NCI-H1694 treated with DMSO at 0.1 percent for 48 hours (cell line): ENCODE measurements around the gene LRRC71.
A peak's percentile ranks its signal among the peaks of the same experiment; 100 is the strongest.

Source experiments
- DNase-seq: peaks from one replicate; lab custom pipeline; 2025; lab: John Stamatoyannopoulos, UW

LRRC71 gene

DNA sequence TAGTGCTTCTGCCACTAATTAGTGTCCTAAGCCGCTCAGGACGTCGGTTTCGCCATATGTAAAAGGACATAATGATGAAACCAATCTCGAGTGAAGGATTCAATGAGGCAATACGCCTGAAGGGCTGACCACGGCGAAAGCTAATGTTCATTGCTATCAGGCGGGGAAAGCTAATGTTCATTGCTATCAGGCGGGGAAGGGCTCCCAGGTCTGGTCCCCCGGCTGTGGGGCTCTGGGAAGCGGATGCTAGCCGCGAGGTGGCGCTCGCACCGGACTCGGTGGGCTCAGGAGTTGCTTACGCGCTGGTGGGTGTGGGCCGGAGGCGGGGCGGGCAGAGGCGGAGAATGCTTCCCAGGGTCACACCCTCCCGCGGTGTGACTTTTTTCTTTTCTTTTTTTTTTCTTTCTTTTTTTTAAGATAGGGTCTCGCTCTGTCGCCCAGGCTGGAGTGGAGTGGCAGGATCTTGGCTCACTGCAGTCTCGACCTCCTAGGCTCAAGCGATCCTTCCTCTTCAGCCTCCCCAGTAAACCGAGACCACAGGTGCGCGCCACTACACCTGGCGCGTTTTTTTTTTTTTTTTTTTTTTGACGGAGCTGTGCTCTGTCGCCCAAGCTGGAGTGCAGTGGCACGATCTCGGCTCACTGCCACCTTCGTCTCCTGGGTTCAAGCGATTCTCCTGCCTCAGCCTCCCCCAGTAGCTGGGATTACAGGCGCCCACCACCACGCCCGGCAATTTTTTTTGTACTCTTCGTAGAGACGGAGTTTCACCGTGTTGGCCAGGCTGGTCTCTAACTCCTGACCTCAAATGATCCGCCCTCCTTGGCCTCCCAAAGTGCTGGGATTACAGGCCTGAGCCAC, 28.0 kb upstream of the LRRC71 start:
- peak; percentile 88 for DNase-seq

DNA sequence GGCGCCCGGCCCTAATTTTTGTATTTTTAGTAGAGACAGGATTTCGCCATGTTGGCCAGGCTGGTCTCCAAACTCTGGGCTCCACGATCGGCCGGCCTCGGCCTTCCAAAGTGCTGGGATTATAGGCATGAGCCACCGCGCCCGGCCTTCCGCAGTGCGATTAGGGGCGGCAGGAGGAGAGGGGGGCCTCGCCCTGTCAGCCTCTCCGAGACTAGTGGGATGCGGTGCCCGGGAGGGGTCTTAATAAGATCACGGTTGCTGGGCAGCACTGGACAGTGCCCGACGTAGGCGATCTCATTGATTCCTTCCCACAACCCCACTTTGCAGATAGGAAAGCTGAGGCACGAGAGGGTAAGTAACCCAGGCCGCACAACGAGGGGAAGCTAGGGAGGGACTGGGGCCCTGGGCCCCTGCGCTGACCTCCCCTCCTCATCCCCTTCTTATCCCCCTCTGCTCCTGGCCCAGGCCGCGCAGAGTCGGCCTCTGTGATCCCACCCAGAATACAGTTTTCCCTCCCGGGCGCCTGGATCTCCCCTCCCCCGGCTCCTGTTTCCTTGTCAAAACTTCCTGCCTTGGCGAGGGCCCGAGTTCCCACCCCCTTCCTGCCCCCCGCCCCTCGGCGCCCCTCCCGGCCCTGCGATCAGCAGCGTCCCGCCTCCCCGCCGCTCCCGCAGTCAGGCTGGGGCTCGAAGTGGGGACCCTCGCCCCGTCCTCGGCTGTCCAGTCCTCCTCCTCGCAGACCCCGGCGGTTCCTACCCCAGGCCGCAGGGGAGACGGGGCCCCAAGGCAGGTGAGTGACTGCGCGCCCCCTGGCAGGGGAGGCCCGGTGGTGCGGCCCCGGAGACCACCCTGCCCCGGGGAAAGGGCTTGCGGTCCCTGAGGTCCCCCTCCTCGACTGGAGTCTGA, 27.1 kb upstream of the LRRC71 start, which contains the start of gene PEAR1:
Gene PEAR1, plus strand, starts transcription at position 671 of the 906 bp plus-strand sequence. CDS start 10,209 bp downstream, outside the sequence.
- DNase-seq = no peak

DNA sequence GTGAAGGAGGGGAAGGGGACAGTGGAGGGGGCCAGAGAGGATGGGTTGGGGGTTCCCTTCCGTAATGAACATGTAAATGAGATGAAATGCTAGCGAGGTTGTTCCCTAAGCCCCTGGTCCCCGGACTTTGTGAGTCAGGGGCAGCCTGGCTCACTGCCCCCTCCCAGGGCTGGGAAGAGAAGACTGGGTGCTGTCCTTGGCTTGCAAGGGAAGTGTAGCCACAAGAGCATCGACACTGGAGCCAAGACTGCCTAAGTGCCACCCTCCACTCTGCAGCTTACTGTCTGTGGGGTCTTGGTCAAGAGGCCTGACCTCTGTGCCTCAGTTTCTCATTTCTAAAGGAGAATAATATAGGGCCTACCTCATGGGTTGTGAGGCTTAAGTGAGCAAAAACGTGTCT, 26.4 kb upstream of the LRRC71 start:
- DNase-seq = no peak

DNA sequence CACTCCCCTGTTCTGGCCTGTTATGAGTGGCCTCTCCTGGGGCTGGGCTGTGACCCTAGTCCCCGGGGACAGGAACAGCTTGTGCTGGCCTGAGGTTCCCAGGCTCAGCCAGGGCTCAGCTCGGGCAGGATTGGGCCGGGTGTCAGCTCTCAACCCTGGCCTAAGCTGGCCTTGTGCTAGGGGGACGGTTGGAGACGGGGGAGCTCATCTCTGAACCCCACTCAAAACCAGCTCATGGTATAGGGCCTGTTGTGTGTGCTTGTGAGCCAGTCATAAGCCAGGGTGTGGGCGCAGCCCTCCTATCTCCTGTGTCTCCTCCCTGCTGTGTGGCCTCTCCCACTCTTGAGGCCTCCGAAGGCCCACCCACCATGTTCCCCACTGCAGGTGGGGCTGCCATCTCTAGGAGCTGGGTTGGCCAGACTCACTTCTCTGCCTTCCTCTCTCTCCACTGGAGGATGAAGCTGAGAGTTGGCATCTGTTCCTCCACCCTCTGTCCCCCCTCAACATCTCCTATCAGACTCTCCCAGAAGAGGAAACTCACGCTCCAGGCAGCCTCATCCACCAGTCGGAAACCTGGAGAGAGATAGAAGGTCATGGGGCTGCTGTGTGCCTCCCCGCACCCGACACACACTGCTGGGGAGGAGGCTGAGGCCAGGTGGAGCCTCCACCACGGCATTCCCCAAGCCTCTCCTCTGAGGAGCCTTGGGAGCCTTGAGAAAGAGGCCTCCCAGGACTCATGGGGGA, 25.5 kb upstream of the LRRC71 start:
- no peak for DNase-seq

DNA sequence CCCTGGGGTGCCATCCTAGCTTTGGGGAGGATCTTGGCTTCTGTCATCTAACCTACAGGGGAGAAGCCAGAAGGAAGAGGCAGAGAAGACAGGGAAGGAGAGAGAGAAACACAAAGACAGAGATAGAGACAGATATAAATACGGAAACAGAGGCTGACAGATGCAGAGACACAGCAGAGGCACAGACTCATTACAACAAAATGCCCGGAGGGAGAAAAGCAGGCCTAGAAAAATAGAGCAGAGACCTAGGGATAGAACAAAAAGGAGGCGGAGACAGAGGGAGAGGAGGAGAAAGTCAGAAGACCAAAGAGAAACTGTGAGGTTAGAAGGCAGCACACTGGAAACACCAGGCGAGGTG, 25.0 kb upstream of the LRRC71 start:
- DNase-seq = no peak

DNA sequence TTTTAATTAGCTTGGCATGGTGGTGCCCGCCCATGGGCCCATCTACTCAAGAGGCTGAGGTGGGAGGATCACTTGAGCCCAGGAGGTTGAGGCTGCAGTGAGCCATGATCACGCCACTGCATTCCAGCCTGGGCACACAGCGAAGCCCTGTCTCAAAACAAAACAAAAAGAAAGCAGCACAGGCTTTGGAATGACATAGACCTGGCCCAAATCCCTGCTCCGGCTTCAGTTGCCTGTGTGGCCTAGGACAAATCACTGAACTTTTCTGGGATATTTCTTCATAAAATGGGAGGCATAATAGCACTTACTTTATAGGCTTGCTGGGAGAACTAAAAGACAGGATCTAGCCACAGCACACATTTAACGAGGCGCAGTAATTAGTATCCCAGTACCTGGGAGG, 24.5 kb upstream of the LRRC71 start:
- no peak for DNase-seq

DNA sequence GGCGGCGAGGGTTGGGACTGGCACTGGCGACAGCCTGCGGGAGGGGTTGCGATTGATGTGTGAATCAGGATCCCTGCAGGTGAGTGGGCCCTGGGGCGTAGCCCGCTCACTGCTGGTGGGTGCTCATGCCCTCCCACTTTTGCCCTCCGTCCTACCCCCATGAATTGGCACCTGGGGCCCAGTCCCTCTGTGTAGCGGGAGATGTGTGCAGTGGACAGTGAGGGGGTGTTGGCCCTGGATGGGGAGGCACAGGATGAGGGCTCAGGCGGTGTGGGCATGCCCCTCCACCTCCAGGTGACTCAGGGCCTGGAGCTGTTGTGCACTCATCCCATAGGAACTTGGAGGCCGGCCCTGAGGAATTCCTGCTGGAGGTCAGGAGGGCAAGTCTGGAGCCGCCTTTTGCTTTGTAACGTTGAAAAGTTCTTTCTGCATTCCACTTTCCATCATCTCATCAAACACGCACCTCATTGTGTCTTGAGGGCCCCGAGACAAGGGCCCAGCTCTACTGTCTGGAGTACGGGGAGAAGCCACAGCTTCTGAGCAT, 23.9 kb upstream of the LRRC71 start:
- no peak for DNase-seq

DNA sequence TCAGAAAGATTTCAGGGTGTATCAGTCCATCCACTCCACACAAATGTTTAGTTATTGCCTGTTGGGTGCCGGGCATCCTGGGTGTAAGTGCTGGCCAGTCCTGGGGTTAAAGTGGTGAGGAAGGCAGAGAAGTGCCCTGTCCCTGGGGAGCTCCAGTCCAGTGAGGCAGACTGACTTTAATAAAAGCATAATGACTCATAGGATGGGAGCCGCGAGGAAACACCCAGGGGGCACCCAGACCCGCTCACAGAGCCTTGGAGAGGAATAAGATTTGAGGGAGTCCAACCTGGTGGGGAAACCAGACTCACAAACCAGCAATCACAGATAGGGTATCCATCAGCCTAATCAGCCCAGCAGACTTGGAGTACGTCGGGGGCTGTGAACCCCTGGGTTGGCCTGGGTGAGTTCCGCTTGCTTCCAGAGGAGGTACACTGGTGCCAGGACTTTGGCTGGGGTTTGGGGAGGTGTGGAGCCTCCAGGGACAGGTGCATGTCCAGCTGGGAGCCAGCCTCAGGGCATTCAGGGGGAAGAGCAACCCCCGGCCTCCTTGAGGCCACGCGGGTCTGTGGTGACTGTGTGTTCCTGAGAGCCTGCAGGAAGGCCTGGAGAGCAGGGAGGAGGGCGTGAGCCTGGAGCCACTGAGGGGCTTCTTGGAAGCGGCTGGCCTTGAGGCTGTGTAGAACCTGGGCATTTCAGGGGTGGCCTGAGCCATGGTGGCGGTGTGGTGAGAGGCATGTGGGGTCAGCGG, 23.2 kb upstream of the LRRC71 start:
- DNase-seq = no peak

DNA sequence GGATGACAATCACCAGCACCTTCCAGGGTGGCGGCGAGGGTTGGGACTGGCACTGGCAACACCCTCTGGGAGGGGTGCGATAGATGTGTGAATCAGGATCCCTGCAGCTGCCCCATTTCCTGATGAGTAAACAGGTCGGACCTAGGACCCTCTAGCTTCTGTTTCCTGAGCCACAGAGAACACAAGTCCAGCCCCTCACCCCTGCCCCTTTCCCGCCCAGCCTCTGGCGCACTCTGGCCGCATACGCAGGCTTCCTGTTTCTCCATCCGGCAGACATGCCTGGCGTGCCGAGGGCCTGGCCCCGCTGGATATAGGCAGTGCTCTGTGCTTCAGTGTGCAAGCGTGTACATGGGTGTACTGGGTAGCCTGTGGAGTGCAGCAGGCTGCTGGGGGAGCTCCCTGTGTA, 22.3 kb upstream of the LRRC71 start:
- DNase-seq = no peak

DNA sequence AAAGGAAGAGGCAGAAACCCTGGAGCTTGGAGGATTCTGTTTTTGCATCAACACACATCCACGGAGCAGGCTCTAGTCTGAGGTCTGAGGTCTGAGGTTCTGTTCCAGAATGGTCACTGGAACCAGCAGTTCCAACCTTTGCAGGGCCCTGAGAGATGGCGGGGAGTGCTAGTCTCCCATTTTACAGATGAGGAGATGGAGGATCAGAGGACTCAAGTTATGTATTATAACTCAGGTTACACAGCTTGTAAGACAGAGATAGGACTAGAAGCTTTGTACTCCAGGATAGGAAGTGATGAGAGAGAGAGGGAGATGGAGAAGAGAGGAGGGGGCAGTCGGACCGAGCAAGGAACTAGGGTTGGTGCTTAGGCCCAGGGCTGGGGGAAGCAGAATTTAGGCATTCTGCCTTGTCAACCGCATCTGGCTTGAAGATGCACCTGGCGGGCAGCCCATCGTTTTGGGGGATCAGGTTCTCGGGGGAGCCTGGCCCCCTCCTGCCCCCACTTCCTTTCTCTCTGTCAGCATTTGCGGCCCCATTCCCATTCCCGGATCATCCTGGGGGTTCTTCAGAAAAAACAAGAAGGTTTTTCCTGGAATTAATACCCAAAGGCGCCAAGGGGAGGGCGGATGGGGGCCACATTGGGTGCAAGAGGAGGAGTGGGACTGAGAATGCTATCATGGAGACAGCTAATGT, 21.3 kb upstream of the LRRC71 start:
- DNase-seq = no peak

DNA sequence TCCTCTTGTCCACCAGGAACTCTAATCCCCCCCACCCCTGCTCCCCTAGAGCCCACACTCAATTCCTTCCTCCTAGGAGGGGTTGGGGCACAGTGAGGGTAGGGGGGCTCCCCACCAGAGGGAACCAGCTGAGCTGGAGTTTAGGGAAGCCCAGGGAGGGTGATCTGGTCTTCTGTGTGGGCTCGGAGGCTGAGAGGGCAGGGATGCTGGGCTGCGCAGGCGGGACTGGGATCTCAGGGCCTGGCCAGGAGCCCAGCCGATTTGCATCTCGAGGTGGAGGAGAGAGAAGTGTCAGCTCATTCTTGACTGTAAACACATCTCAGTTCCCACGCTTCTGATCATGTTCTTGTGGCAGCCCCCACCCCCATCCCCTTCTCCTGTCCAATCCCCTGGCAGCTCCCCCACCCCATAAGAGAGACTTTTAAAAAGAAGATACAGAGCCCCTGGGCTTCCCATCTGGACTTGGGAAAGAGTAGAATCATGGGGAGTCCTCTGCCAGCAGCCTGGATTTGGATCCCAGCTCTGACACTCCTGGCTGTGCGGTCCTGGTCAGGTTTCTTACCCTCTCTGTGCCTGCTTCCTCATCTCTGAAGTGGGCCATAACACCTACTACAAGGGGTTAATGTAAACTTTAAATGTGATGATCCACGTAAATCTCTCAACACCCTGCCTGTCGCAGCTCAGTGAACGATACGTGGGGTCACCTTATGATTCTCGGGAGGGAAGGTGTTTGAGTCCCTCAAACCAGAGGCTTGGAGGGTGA, 20.3 kb upstream of the LRRC71 start:
- DNase-seq = no peak

DNA sequence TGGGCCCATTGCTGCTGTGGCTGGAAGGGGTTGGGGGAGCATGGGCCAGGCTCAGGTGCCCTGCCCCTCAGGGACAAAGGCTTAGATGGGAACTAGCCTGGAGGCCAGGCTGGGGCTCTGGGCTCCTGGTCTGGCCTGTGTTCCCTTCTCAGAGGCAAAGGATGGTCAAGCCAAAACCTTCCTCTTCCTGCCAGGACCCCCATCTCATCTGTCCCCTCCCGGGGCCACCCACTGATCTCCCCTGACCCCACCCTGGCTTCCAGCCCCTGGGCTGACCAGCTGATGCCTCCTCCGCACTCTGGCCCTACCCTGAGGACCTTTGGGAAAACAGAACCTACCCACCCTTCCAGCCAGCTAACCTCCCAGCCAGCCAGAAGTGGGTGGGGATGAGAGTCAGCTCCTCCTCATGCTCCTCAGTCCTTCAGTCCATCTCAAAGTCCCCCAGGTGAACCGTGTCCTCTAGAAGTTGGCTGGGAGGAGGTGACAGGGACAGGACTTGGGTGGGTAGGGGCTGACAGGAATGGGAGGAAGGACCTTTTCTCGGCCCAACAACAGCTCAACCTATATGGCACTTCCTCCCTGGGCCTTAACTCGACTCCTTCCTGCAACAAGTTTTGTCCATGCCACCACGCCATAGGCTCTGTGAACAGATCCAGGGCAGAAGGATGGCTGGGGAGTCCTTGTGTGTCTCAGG, 19.4 kb upstream of the LRRC71 start:
- DNase-seq = no peak

DNA sequence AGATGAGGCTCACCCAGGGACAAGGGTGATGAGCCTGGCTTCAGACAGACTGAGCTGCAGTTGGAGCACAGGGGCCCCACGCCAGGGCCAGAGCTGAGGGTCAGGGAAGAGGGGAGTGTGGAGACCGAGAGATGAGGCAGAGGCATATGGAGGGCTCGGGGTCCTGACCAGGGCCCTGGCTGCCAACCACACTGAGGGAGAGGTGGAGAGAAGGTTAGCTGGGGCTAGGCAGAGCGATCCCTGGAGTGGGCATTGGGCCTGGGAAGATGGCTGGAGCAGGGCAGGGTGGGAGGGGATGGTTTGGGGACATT, 18.9 kb upstream of the LRRC71 start:
- no peak for DNase-seq

DNA sequence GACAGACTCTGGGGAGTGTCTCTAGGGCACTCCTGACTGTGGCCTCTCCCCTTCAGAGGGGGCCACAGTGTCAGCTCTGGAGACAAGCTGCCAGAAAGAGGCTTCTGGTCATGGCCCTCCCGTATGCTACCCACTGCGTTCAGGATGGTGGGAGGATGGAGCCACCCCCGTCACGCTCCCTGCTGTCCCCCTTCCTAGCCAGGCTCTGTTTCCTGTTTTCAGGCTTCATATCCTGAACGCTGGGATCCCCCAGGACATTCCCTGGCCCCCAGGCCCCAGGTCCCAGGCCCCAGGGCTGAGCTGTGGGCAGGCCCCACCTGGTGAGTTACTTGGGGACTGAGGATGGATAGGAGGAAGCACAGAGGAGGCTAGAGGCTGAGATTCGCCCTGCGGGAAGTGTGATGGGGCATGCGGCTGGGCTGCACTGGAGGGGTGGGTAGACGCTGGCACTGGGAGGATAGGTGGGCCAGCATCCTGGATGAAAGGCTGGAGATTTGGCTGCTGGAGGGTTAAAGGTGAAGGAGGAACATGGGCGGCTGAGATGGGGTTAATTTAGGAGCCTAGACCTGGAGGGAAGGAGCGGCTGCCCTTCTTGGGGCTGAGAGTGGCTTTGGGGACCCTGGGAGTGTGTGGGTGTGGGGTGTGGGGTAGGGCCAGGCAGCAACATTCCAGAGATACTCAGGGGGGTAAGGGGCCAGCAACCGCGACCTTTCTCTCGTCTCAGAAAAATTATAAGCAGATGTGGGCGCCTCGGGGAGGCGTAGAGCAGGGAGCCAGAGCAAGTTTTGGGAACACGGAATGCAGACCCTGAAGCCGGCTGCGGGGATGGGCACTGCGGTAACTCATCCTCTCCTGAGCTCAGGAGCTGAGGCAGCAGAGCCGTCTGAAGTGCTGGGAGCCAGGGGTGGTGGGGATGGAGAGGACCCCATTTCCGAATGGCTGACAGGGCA, 18.2 kb upstream of the LRRC71 start:
- DNase-seq = no peak

DNA sequence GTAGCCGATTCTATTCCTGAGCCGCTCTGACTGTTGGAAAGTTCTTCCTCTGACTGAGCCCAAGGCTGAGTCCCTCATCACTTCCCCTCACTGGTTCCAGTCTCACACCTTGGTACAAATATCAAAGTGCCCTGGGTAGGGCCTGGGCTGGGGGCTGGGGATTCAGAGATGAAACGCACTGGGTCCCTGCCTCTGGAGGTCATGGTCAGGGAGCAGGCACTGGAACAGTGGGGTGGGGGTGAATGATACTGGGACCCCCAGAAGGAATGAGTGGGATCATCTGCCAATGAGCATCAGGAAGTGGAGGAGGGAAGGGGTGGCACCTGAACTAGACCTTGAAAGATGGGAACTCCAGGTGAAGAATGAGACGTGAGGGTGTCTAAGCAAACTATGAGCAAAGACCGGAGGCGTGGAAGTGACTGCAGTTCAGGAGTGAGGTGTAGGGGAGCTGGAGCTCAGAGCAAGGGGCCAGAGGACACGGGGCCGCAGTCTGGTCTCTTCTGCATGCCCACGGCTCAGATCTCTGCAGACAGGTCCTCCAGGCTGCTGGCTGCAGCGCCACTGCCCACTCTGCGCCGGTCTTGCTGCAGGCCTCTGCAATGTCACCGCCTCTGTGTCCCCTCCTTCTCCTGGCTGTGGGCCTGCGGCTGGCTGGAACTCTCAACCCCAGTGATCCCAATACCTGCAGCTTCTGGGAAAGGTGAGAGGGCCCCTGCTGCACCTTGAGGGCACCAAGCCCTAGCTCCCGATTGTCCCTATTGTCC, 16.9 kb upstream of the LRRC71 start:
- DNase-seq = no peak

DNA sequence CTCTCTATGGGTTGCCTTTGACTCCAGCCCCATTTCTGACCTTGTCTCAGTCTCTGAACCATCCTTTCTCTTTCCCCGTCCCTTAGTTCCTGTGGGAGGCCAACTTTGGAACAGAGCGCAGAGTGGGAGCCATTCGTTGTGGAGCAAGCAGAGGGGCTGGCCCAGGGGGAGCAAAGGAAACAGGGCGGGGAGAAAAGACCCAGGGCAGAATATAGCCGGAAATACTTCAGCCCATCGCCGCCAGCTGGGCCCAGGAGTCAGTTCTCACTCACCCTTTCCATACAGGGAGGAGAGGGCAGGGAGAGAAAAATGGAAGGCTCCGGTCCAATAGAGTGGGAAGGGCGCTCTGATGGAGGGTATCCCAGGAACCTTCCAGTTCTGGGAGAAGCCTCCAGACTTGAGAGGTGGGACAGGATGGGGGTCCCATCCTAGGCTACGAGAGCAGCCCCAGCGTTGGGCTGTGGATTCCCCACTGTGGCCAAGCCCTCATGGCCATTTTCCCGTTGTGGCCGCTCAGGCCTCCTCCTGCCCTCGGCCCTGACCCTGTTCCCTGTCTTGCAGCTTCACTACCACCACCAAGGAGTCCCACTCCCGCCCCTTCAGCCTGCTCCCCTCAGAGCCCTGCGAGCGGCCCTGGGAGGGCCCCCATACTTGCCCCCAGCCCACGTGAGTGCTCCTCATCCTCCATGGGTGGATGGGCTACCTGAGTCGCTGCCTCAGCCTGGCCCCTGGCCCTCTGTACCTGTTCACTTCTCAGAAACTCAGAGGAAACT, 16.1 kb upstream of the LRRC71 start:
- DNase-seq = no peak

DNA sequence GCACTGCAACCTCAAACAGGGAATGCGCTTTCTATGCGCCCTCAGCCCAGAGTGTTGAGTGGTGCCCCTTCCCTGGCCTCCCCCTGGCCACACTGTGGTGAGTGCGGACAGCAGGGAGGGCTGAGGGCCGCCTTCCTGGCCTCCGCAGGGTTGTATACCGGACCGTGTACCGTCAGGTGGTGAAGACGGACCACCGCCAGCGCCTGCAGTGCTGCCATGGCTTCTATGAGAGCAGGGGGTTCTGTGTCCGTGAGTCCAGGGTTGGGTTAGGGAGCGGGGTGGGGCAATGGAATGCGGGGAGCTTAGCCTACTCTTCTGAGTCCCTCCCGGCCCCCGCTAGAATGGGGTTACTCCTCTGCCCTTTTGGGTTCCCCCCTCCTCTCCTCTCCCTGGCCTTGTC, 15.3 kb upstream of the LRRC71 start:
- DNase-seq = no peak
